ENCODE data around the gene HYCC1. TPM values are rescaled to one million over a fixed set of nuclear protein-coding genes. Genes with fewer than 3 reads are reported as not detected.

HYCC1 gene
- total RNA-seq, 1 donor from 2014 or later = 131 TPM

DNA sequence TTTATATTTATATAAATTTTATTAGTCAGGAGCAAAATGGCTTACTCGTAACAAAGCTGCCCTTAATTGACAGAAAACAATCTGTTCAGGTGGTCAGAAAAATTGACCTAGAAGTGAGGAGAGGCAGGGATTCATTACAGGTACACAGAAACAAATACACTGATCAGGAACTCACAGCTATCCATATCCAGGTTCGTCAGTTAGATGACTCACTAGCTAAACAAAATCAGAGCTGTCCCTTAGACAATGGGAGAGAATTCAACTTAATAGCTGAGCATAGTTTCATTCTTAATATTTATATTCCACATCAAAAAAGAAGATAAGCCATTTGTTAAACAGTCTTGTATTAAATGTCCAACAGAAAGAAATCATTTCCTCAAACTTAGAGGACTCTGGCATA, 41.7 kb downstream of the HYCC1 start:
- H3K4me3 Mint-ChIP-seq (ENCODE audit: unreplicated experiment) = no peak overlapping the region
- no peak for DNase-seq
- peaks cover 7% of the 10 kb centered on the region for H3K4me1 Mint-ChIP-seq (ENCODE audit: low read depth, unreplicated experiment)
- no peak for TF ChIP-seq CTCF (IDR thresholded peaks at IDR 0.05; ENCODE audit: partially characterized antibody, unreplicated experiment)
- peaks cover 3% of the 10 kb centered on the region for H3K27me3 Mint-ChIP-seq (ENCODE audit: unreplicated experiment)
- peaks cover 11% of the 10 kb centered on the region for H3K36me3 Mint-ChIP-seq (ENCODE audit: unreplicated experiment)
- no peaks in the 10 kb centered on the region for H3K9me3 Mint-ChIP-seq (ENCODE audit: unreplicated experiment)
- H3K27ac Mint-ChIP-seq (ENCODE audit: unreplicated experiment) = no peak overlapping the region

DNA sequence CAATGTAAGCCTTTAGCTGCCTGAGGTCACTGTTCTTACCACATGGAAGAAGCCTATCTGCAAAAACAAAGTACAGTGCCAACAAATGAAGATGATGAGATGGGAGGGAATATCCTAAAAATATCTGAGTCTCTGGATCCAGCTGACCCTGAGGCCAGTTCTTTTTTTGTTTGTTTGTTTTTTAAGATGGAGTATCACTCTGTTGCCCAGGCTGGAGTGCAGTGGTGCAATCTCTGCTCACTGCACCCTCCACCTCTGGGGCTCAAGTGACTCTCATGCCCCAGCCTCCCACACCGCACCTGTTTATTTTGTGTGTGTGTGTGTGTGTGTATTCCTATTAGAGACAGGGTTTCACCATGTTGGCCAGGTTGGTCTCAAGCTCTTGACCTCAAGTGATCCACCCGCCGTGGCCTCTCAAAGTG, 44.9 kb downstream of the HYCC1 start:
- Mint-ChIP-seq H3K9me3 (ENCODE audit: unreplicated experiment) (peaks cover 2% of the 10 kb centered on the region), H3K4me3 (ENCODE audit: unreplicated experiment) (no peak overlapping the region), H3K27ac (ENCODE audit: unreplicated experiment) (no peak overlapping the region), H3K27me3 (ENCODE audit: unreplicated experiment) (peaks cover 3% of the 10 kb centered on the region), H3K4me1 (ENCODE audit: low read depth, unreplicated experiment) (peaks cover 1% of the 10 kb centered on the region), H3K36me3 (ENCODE audit: unreplicated experiment) (peaks cover 4% of the 10 kb centered on the region)
- DNase-seq = no peak
- TF ChIP-seq CTCF (IDR thresholded peaks at IDR 0.05; ENCODE audit: partially characterized antibody, unreplicated experiment) = no peak

Other genes starting within 250 kb of the HYCC1 start
- gene TOMM7, start 191.3 kb downstream of the HYCC1 start, total RNA-seq (ENCODE audit: unreplicated experiment) = 111 TPM
- 86.7 TPM for gene KLHL7, start 91.7 kb upstream of the HYCC1 start, total RNA-seq (ENCODE audit: unreplicated experiment)
- gene NUP42, start 167.9 kb upstream of the HYCC1 start, total RNA-seq (ENCODE audit: unreplicated experiment) = 47.7 TPM
- not detected for gene GPNMB, start 232.6 kb upstream of the HYCC1 start, total RNA-seq (ENCODE audit: unreplicated experiment)